Retinal pigment epithelial cell (primary cell): Measurements from ENCODE around the gene ADGRD1.

Experiments used
- DNase-seq: peaks from one replicate; pipeline ENCODE4 v3.0.0-alpha.2; 2010; ENCODE audit warnings: low read depth
- H3K4me3 ChIP-seq: 2 replicates; pipeline ENCODE4 v1.5.1; 2011; ENCODE audit warnings: mild to moderate bottlenecking, low read length, control low read depth, moderate library complexity
- CTCF ChIP-seq: conservative IDR thresholded peaks from 2 replicates; pipeline ENCODE4 v1.5.1; 2011; ENCODE audit warnings: low read depth, low read length, control low read depth, inconsistent platforms

Gene ADGRD1

GRCh38 chr12:131164096-131164872, 210.6 kb downstream of the ADGRD1 start:
- no peak for TF ChIP-seq CTCF
- no peak for DNase-seq
- no peak overlapping the region for H3K4me3 ChIP-seq

GRCh38 chr12:131166717-131167116, 213.0 kb downstream of the ADGRD1 start:
- DNase-seq: no peak
- TF ChIP-seq CTCF: no peak
- no peak overlapping the region for H3K4me3 ChIP-seq

GRCh38 chr12:131167334-131167733, 213.6 kb downstream of the ADGRD1 start:
- TF ChIP-seq CTCF: no peak

GRCh38 chr12:131171029-131171428, 217.3 kb downstream of the ADGRD1 start:
- no peak for DNase-seq
- no peak overlapping the region for H3K4me3 ChIP-seq
- TF ChIP-seq CTCF: no peak

More at GRCh38 chr12:131167334-131167733, 213.6 kb downstream of the ADGRD1 start:
- DNase-seq: no peak
- no peak overlapping the region for H3K4me3 ChIP-seq

- H3K4me3 ChIP-seq: no peak overlapping the region
- no peak for TF ChIP-seq CTCF
- DNase-seq: no peak
Measured at GRCh38 chr12:131174901-131175300, 221.2 kb downstream of the ADGRD1 start.

- TF ChIP-seq CTCF: no peak
- H3K4me3 ChIP-seq: no peak overlapping the region
- DNase-seq: no peak
Measured at GRCh38 chr12:131176266-131176665, 222.6 kb downstream of the ADGRD1 start.

GRCh38 chr12:131176926-131177325, 223.2 kb downstream of the ADGRD1 start:
- no peak overlapping the region for H3K4me3 ChIP-seq
- no peak for TF ChIP-seq CTCF
- DNase-seq: no peak
